22Rv1 (cell line): Measurements from ENCODE around the gene NRF1.

Source experiments
- CTCF ChIP-seq: fragments of 450-650 bp; IDR thresholded peaks from 2 replicates; pipeline ENCODE4 v1.5.1; 2017; ENCODE audit warnings: mild to moderate bottlenecking
- ZFX ChIP-seq: fragments of 450-650 bp; IDR thresholded peaks from 2 replicates; pipeline ENCODE4 v1.6.1; 2017; ENCODE audit warnings: antibody characterized with exemption, borderline replicate concordance

DNA sequence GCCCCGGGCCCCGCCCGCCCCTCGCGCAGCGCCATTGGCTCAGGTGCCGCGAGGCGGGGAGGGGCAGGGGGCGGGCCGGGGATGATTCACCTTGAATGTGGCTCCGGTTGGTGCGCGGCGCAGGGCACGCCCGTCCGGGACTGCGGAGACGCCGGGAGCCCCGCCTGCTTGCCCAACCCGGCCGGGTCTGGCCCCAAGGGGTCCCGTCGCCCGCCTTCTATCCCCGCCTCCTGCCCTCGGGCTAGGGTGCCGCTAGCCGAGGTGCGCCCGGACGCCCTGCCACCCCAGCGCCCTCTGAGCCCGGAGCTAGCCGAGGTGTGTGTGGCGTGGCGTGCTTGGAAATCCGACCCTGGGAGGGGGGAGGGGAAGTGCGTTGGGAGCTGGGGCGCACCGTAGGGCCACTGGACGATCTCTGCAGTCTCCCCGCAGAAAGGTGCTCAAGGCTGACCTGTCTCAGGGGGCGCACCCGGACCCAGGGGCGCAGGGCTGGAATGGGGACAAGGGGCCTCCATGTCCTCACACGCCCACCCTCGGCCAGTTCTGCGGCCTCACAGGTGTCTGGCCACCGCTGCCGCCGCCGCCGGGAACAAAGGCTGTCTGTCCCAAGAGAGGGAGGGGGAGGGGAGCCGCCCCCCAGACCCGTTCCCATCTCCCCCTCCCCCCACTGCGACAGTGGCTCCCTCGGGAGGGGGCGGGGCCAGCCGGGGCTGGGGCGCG lies 168.9 kb downstream of the NRF1 start:
- TF ChIP-seq CTCF (no peak), ZFX (no peak)
